HepG2 (cell line): ENCODE results near the gene RNF213. TPM values are rescaled to one million over a fixed set of nuclear protein-coding genes. Genes with fewer than 3 reads are reported as not detected.

Experiments used
- ATAC-seq: fragments of 200-7000 bp; cut with Tn5 transposase; 3 replicates; pipeline ENCODE4 v1.9.1; 2020; ENCODE audit warnings: mild to moderate bottlenecking, moderate library complexity
- BruUV-seq: library from RNA; stranded (reverse); fragments of 400-500 nt; replicated peaks from 2 replicates; lab custom pipeline; 2021; lab: Mats Ljungman, UMichigan
- CTCF ChIA-PET: fragments of 300-600 bp; formaldehyde crosslinking; extraction: SDS; loops from one replicate; lab custom pipeline; 2021; ENCODE audit warnings: low total read pairs, inconsistent platforms, low intra/inter-chr PET ratio; lab: Yijun Ruan, JAX
- POLR2A ChIA-PET: fragments of 350-600 bp; sonication (Branson Sonifier 250); formaldehyde crosslinking; loops from one replicate; lab custom pipeline; 2020; ENCODE audit warnings: antibody characterized with exemption, inconsistent platforms; lab: Yijun Ruan, JAX
- DNase-seq: peaks from one replicate; pipeline ENCODE4 v3.0.0-alpha.2; 2015; ENCODE audit warnings: low spot score
- FAIRE-seq: peaks from 3 replicates; lab custom pipeline; 2011; peaks lifted over from hg19 to GRCh38; lab: Jason Lieb, UNC
- H2AFZ ChIP-seq: one replicate; pipeline ENCODE4 v1.6.1; 2011; ENCODE audit warnings: low read length, inconsistent platforms
- H3K27ac ChIP-seq: fragments of 300-600 bp; 3 replicates; pipeline ENCODE4 v1.8.0; 2011; ENCODE audit warnings: mixed run types, mild to moderate bottlenecking, mixed read lengths, low read length, inconsistent platforms; ENCODE audit not compliant: insufficient read depth; ENCODE audit errors: extremely low read length
- H3K27me3 ChIP-seq, 2 experiments: fragments of 200-600 bp in 1 of 2; 2 replicates in 1 of 2; 3 replicates in 1 of 2; pipeline versions ENCODE4 v1.6.0 to v1.8.0; 2011; ENCODE audit warnings: low read length in 2 of 2, mild to moderate bottlenecking in 2 of 2, moderate library complexity in 2 of 2, inconsistent platforms in 1 of 2; ENCODE audit not compliant: insufficient read depth in 2 of 2, control insufficient read depth in 1 of 2
- H3K36me3 ChIP-seq, 2 experiments: fragments of 200-600 bp in 1 of 2; replicated peaks in 1 of 2; 2 replicates in 1 of 2; 3 replicates in 1 of 2; pipeline versions ENCODE4 v1.5.1 to v1.8.0; 2011; ENCODE audit warnings: low read length in 2 of 2, inconsistent platforms in 1 of 2; ENCODE audit not compliant: insufficient read depth in 2 of 2, control insufficient read depth in 1 of 2
- H3K4me1 ChIP-seq: 2 replicates; pipeline ENCODE4 v1.5.1; 2012; ENCODE audit warnings: low read length, inconsistent platforms; ENCODE audit not compliant: insufficient read depth
- H3K4me2 ChIP-seq: 2 replicates; pipeline ENCODE4 v1.6.0; 2011; ENCODE audit warnings: low read depth, low read length, inconsistent platforms
- H3K4me3 ChIP-seq, 3 experiments: fragments of 200-600 bp in 1 of 3; sonication (generic), shearing (Covaris generic) in 1 of 3; replicated peaks in 1 of 3; 2 replicates each; pipeline ENCODE4 v1.5.1; 2011 to 2016; ENCODE audit warnings: low read length in 3 of 3, inconsistent platforms in 2 of 3, low read depth in 2 of 3, mild to moderate bottlenecking in 2 of 3, control low read depth in 1 of 3, mixed read lengths in 1 of 3; ENCODE audit not compliant: insufficient read depth in 1 of 3
- H3K79me2 ChIP-seq: one replicate; pipeline ENCODE4 v1.6.1; 2011; ENCODE audit warnings: low read length, inconsistent platforms; ENCODE audit not compliant: insufficient read depth
- H3K9ac ChIP-seq: 2 replicates; pipeline ENCODE4 v1.6.0; 2011; ENCODE audit warnings: mild to moderate bottlenecking, low read depth, low read length, inconsistent platforms; ENCODE audit not compliant: insufficient read depth
- H3K9me3 ChIP-seq: 2 replicates; pipeline ENCODE4 v1.5.1; 2012; ENCODE audit warnings: mild to moderate bottlenecking, low read length
- H4K20me1 ChIP-seq: 2 replicates; pipeline ENCODE4 v1.6.0; 2011; ENCODE audit warnings: inconsistent platforms, mild to moderate bottlenecking, low read length, moderate library complexity; ENCODE audit not compliant: insufficient read depth
- ARHGAP35 ChIP-seq: sonication (generic); formaldehyde crosslinking; IDR thresholded peaks from 2 replicates; pipeline ENCODE4 v1.9.0; 2022; ENCODE audit warnings: mild to moderate bottlenecking, inconsistent platforms, moderate library complexity, missing genetic modification reagents, borderline replicate concordance
- CENPX ChIP-seq: sonication (generic); formaldehyde crosslinking; IDR thresholded peaks from 2 replicates; pipeline ENCODE4 v1.9.0; 2021; ENCODE audit warnings: mild to moderate bottlenecking, missing genetic modification reagents, moderate library complexity
- PRPF4 ChIP-seq: fragments of 200-400 bp; formaldehyde crosslinking; IDR thresholded peaks from 2 replicates; pipeline ENCODE4 v1.6.1; 2016; ENCODE audit warnings: low read length, low read depth; ENCODE audit not compliant: poor library complexity, severe bottlenecking
- TEF ChIP-seq: sonication (generic); formaldehyde crosslinking; IDR thresholded peaks from 2 replicates; pipeline ENCODE4 v1.5.0; 2020; ENCODE audit warnings: missing genetic modification reagents
- ZBTB26 ChIP-seq: IDR thresholded peaks from 2 replicates; pipeline ENCODE4 v1.6.1; 2016; ENCODE audit warnings: missing compliant biosample characterization, missing genetic modification reagents, borderline replicate concordance
- ZC3H4 ChIP-seq: sonication (generic); formaldehyde crosslinking; IDR thresholded peaks from 2 replicates; pipeline ENCODE4 v1.4.0; 2020; ENCODE audit warnings: missing genetic modification reagents, borderline replicate concordance
- ZNF124 ChIP-seq: sonication (generic); formaldehyde crosslinking; IDR thresholded peaks from 2 replicates; pipeline ENCODE4 v1.4.0; 2020; ENCODE audit warnings: missing genetic modification reagents
- ZNF235 ChIP-seq: sonication (generic); formaldehyde crosslinking; IDR thresholded peaks from 2 replicates; pipeline ENCODE4 v1.8.1; 2023; ENCODE audit warnings: mild to moderate bottlenecking, missing genetic modification reagents, borderline replicate concordance
- ZNF337 ChIP-seq: sonication (generic); formaldehyde crosslinking; IDR thresholded peaks from 2 replicates; pipeline ENCODE4 v1.5.1; 2020; ENCODE audit warnings: missing genetic modification reagents, low read depth, mild to moderate bottlenecking, borderline replicate concordance
- ZNF574 ChIP-seq: sonication (generic); formaldehyde crosslinking; IDR thresholded peaks from 2 replicates; pipeline ENCODE4 v1.4.0; 2020; ENCODE audit warnings: missing genetic modification reagents
- ZNF768 ChIP-seq: sonication (generic); formaldehyde crosslinking; IDR thresholded peaks from 2 replicates; pipeline ENCODE4 v1.4.0; 2020; ENCODE audit warnings: missing genetic modification reagents
- WGBS: methylation state at CpG from one replicate; pipeline ENCODE4 v1.1.6; 2017; ENCODE audit warnings: low lambda C conversion rate; 5-methylcytosine and 5-hydroxymethylcytosine counted together
- in situ Hi-C: cut with HindIII; loops from 2 replicates; pipeline ENCODE4 v1.10.0; 2017; ENCODE audit warnings: low pct_unique_long_range_greater_than_20kb; ENCODE audit not compliant: extremely low pct_ligation_motif_present
- intact Hi-C: fragments of 100-400 bp; cut with micrococcal nuclease; formaldehyde crosslinking; loops from one replicate; pipeline ENCODE4 v1.10.0; 2022; ENCODE audit not compliant: unreplicated experiment
- polyA plus RNA-seq, 8 experiments: library from polyadenylated mRNA; depleted of rRNA in 3 of 8; stranded (reverse) in 7 of 8; unstranded in 1 of 8; fragments of >200 nt; fragmentation: Illumina TruSeq in 4 of 8; extraction: Trizol in 4 of 8; gene quantifications; 2 replicates each; pipeline versions ENCODE4 v1.2.1 to v1.2.3, GENCODE V29; 2011 to 2016; ENCODE audit warnings: low read depth in 4 of 8, missing spikeins in 1 of 8, mixed read lengths in 1 of 8; ENCODE audit not compliant: insufficient read depth in 1 of 8
- total RNA-seq, 5 experiments: library from RNA; depleted of rRNA; stranded (reverse); fragments of >200 nt; fragmentation: Illumina TruSeq; extraction: Trizol; gene quantifications; 2 replicates each; pipeline ENCODE4 v1.2.3, GENCODE V29; 2016; ENCODE audit warnings: low read depth in 1 of 5

RNF213 gene
- total and polyA plus RNA-seq, 2 of the 13 experiments (the other 11 are each of a cell fraction or from before 2014, with no cell fraction given), result 38.6 to 38.7 TPM

- ChIA-PET POLR2A (no interaction called here), CTCF (no interaction called here)
- Histone ChIP-seq H3K36me3 (peaks cover 47 to 74% of the 10 kb centered on the region in 2 experiments), H3K9me3 (no peaks in the 10 kb centered on the region), H3K4me2 (no peak overlapping the region), H2AFZ (no peak overlapping the region), H3K27me3 (no peaks in the 10 kb centered on the region), H4K20me1 (no peaks in the 10 kb centered on the region; the same call in 1 of the 2 replicates), H3K79me2 (no peaks in the 10 kb centered on the region), H3K4me3 (no peak overlapping the region), H3K9ac (no peak overlapping the region), H3K27ac (no peak overlapping the region), H3K4me1 (no peaks in the 10 kb centered on the region)
- FAIRE-seq, result no peak
- in situ Hi-C loops, result no loop called here
- WGBS, result 96% methylated on average over 9 of the region's 9 CpGs
- BruUV-seq, result no TSS peak
- no peak for DNase-seq
- intact Hi-C loops, result no loop called here
- no peak for ATAC-seq
- TF ChIP-seq ZBTB26 (CRISPR knock-in tag) (no peak), ZNF235 (CRISPR knock-in tag) (no peak), ZC3H4 (CRISPR knock-in tag) (no peak), PRPF4 (no peak), ZNF124 (no peak), TEF (CRISPR knock-in tag) (no peak), ZNF337 (CRISPR knock-in tag) (no peak), ZNF768 (no peak), CENPX (no peak), ARHGAP35 (CRISPR knock-in tag) (no peak), ZNF574 (no peak)
These were observed 118.7 kb downstream of the RNF213 start for GRCh38 chr17:80379348-80379747.
